ENCODE results near the gene NRG3. TPM values are rescaled to one million over a fixed set of nuclear protein-coding genes. Genes with fewer than 3 reads are reported as not detected.

The NRG3 gene
- total and polyA plus RNA-seq, 2 donors (not counting 1 experiment from before 2014, with no cell fraction given), result 0.06 TPM; not detected in 1

DNA sequence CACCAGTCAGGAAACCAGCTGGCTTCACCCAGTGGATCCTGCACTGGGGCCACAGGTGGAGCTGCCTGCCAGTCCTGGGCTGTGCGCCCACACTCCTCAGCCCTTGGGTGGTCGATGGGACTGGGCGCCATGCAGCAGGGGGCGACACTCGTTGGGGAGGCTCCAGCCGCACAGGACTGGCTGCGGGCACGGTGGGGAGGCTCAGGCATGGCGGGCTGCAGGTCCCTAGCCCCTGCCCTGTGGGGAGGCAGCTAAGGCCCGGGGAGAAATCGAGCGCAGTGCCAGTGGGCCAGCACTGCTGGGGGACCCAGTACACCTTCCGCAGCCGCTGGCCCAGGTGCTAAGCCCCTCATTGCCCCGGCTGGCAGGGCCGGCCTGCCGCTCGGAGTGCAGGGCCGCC, 12.4 kb upstream of the NRG3 start:
- no peak for TF ChIP-seq EZH2 (IDR thresholded peaks at IDR 0.05; ENCODE audit: borderline replicate concordance, insufficient read depth, low read depth, low read length, poor library complexity, severe bottlenecking)
- TF ChIP-seq, protein P1, sequence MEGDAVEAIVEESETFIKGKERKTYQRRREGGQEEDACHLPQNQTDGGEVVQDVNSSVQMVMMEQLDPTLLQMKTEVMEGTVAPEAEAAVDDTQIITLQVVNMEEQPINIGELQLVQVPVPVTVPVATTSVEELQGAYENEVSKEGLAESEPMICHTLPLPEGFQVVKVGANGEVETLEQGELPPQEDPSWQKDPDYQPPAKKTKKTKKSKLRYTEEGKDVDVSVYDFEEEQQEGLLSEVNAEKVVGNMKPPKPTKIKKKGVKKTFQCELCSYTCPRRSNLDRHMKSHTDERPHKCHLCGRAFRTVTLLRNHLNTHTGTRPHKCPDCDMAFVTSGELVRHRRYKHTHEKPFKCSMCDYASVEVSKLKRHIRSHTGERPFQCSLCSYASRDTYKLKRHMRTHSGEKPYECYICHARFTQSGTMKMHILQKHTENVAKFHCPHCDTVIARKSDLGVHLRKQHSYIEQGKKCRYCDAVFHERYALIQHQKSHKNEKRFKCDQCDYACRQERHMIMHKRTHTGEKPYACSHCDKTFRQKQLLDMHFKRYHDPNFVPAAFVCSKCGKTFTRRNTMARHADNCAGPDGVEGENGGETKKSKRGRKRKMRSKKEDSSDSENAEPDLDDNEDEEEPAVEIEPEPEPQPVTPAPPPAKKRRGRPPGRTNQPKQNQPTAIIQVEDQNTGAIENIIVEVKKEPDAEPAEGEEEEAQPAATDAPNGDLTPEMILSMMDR (IDR thresholded peaks at IDR 0.05), result no peak
- POLR2A ChIA-PET, result no interaction called here
- intact Hi-C loops (cut with micrococcal nuclease), result no loop called here
- no peaks in the 10 kb centered on the region for H4K20me1 ChIP-seq (ENCODE audit: control insufficient read depth, insufficient read depth, low read length, poor library complexity, severe bottlenecking)
- H3K27me3 ChIP-seq (replicated peaks in 1 of 4; ENCODE audit: control extremely low read depth in 1 of 4, control insufficient read depth in 3 of 4, insufficient read depth in 4 of 4, low read length in 3 of 4), result no peaks in the 10 kb centered on the region
- H3K27ac Mint-ChIP-seq, result no peak overlapping the region
- H3K4me3 Mint-ChIP-seq, result no peak overlapping the region
- DNase-seq (no peak), ATAC-seq (ENCODE audit: low read depth) (no peak)
- no peak overlapping the region for H3K4me3 ChIP-seq (ENCODE audit: control extremely low read depth in 1 of 5, extremely low read depth in 1 of 5, insufficient read depth in 1 of 5, low read depth in 2 of 5, low read length in 4 of 5)
- H3K79me2 ChIP-seq (ENCODE audit: control insufficient read depth, insufficient read depth, low read length), result no peaks in the 10 kb centered on the region
- H3K4me2 ChIP-seq (replicated peaks; ENCODE audit: low read depth, low read length, poor library complexity, severe bottlenecking), result no peak overlapping the region
- H3K9me3 Mint-ChIP-seq (ENCODE audit: insufficient read depth), result peaks cover 8% of the 10 kb centered on the region
- no peaks in the 10 kb centered on the region for H3K4me1 Mint-ChIP-seq
- H3K27ac ChIP-seq (ENCODE audit: low read length in 2 of 2), result no peak overlapping the region
- no peaks in the 10 kb centered on the region for H3K4me1 ChIP-seq (ENCODE audit: control insufficient read depth in 2 of 2, insufficient read depth in 2 of 2, low read length in 2 of 2)
- no peak overlapping the region for H3K9ac ChIP-seq (ENCODE audit: low read length)
- H3K27me3 Mint-ChIP-seq, result no peaks in the 10 kb centered on the region
- CTCF ChIA-PET, result no interaction called here
- peaks cover 0 to 3% (median 0%) of the 10 kb centered on the region in 3 donors for H3K9me3 ChIP-seq (ENCODE audit: control extremely low read depth in 1 of 3, control insufficient read depth in 2 of 3, insufficient read depth in 1 of 3, low read length in 2 of 3)
- H3K36me3 ChIP-seq (replicated peaks in 1 of 2; ENCODE audit: control extremely low read depth in 1 of 2, control insufficient read depth in 1 of 2, extremely low read depth in 1 of 2, insufficient read depth in 2 of 2, low read length in 1 of 2), result no peaks in the 10 kb centered on the region
- no peak overlapping the region for H2AFZ ChIP-seq (ENCODE audit: insufficient read depth, low read depth, low read length, poor library complexity, severe bottlenecking)
- WGBS (ENCODE audit: insufficient coverage), result 99% methylated on average over 19 of the region's 19 CpGs

DNA sequence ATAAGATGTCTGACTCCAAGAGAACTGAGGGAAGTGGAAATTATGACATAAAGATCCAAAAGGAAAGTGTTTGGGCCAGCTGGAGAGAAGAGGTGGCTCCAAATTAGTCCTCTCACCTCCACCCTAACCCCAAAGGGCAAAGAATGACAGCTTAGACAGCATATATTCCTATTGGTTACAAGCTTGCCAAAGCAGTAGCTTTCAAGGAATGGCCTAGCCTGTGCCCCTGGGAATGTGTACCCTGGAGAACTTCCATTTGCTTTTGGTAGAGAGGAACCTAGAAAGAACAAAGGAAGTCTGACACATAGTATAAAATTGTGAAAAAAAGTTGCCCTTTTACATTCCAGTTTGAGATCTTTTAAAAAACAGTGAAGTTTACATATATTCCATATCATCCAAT, 11.2 kb upstream of the NRG3 start:
- Mint-ChIP-seq H3K4me3 (no peak overlapping the region), H3K27me3 (no peaks in the 10 kb centered on the region), H3K27ac (no peak overlapping the region), H3K9me3 (ENCODE audit: insufficient read depth) (peaks cover 8% of the 10 kb centered on the region), H3K4me1 (no peaks in the 10 kb centered on the region)
- DNase-seq, result no peak
- peaks cover 0 to 3% (median 0%) of the 10 kb centered on the region in 3 donors for H3K9me3 ChIP-seq (ENCODE audit: control extremely low read depth in 1 of 3, control insufficient read depth in 2 of 3, insufficient read depth in 1 of 3, low read length in 2 of 3)
- intact Hi-C loops (cut with micrococcal nuclease), result no loop called here
- H3K27me3 ChIP-seq (replicated peaks in 1 of 4; ENCODE audit: control extremely low read depth in 1 of 4, control insufficient read depth in 3 of 4, insufficient read depth in 4 of 4, low read length in 3 of 4), result no peaks in the 10 kb centered on the region
- no peak overlapping the region for H3K4me3 ChIP-seq (ENCODE audit: control extremely low read depth in 1 of 5, extremely low read depth in 1 of 5, insufficient read depth in 1 of 5, low read depth in 2 of 5, low read length in 4 of 5)
- TF ChIP-seq EZH2 (IDR thresholded peaks at IDR 0.05; ENCODE audit: borderline replicate concordance, insufficient read depth, low read depth, low read length, poor library complexity, severe bottlenecking), result no peak
- TF ChIP-seq, protein P1 (IDR thresholded peaks at IDR 0.05), result no peak
- no peaks in the 10 kb centered on the region for H3K36me3 ChIP-seq (replicated peaks in 1 of 2; ENCODE audit: control extremely low read depth in 1 of 2, control insufficient read depth in 1 of 2, extremely low read depth in 1 of 2, insufficient read depth in 2 of 2, low read length in 1 of 2)
- ChIA-PET CTCF (no interaction called here), POLR2A (no interaction called here)
- no peak overlapping the region for H3K27ac ChIP-seq (ENCODE audit: low read length in 2 of 2)
- ATAC-seq (ENCODE audit: low read depth), result no peak
- H3K79me2 ChIP-seq (ENCODE audit: control insufficient read depth, insufficient read depth, low read length), result no peaks in the 10 kb centered on the region
- H2AFZ ChIP-seq (ENCODE audit: insufficient read depth, low read depth, low read length, poor library complexity, severe bottlenecking), result no peak overlapping the region
- no peak overlapping the region for H3K4me2 ChIP-seq (replicated peaks; ENCODE audit: low read depth, low read length, poor library complexity, severe bottlenecking)
- H3K4me1 ChIP-seq (ENCODE audit: control insufficient read depth in 2 of 2, insufficient read depth in 2 of 2, low read length in 2 of 2), result no peaks in the 10 kb centered on the region
- no peaks in the 10 kb centered on the region for H4K20me1 ChIP-seq (ENCODE audit: control insufficient read depth, insufficient read depth, low read length, poor library complexity, severe bottlenecking)
- no peak overlapping the region for H3K9ac ChIP-seq (ENCODE audit: low read length)
